Vagina (tissue), 2 donors: ENCODE measurements around the gene BRIP1. TPM values are rescaled to one million over a fixed set of nuclear protein-coding genes. Genes with fewer than 3 reads are reported as not detected.

ENCODE experiments used
- DNase-seq, 2 donors: peaks; one replicate each; pipeline ENCODE4 v3.0.0-alpha.2; 2017; ENCODE audit errors: extremely low spot score in 2 of 2
- H3K27ac ChIP-seq: fragments of 200-600 bp; sonication (generic); one replicate; pipeline ENCODE4 v1.5.1; 2019
- H3K27me3 ChIP-seq: fragments of 200-600 bp; sonication (generic); one replicate; pipeline ENCODE4 v1.5.1; 2019
- H3K36me3 ChIP-seq, 2 donors: fragments of 200-600 bp; sonication (generic); one replicate each; pipeline ENCODE4 v1.5.1; 2017 to 2019
- H3K4me1 ChIP-seq: fragments of 200-600 bp; sonication (generic); one replicate; pipeline ENCODE4 v1.5.1; 2019
- H3K4me3 ChIP-seq, 2 donors: fragments of 200-600 bp; sonication (generic); 1 replicate in 1 of 2; 2 replicates in 1 of 2; pipeline ENCODE4 v1.5.1; 2016 to 2019
- H3K9me3 ChIP-seq: fragments of 200-600 bp; sonication (generic); one replicate; pipeline ENCODE4 v1.5.1; 2019
- POLR2A ChIP-seq, 2 donors: fragments of 450-650 bp; IDR thresholded peaks; one replicate each; pipeline ENCODE4 v1.6.1; 2017; ENCODE audit warnings: antibody characterized with exemption in 2 of 2, mild to moderate bottlenecking in 2 of 2, moderate library complexity in 2 of 2
- POLR2AphosphoS5 ChIP-seq, 2 donors: sonication (generic); formaldehyde crosslinking; IDR thresholded peaks; one replicate each; pipeline ENCODE4 v1.9.0; 2017; ENCODE audit warnings: antibody characterized with exemption in 2 of 2, mild to moderate bottlenecking in 2 of 2, low read depth in 1 of 2; ENCODE audit not compliant: insufficient read depth in 1 of 2
- intact Hi-C: fragments of 100-400 bp; cut with DNase I; formaldehyde crosslinking; loops from one replicate; pipeline ENCODE4 v1.15.1; 2023
- total RNA-seq: library from RNA; depleted of rRNA; stranded (reverse); fragments of >200 nt; gene quantifications from one replicate; pipeline ENCODE4 v1.2.3, GENCODE V29; 2016
- TF ChIP-seq, protein P1 (sequence below), 3 experiments: fragments of 450-650 bp in 2 of 3; fragments of 200-600 bp in 1 of 3; sonication (generic) in 1 of 3; IDR thresholded peaks; one replicate each; pipeline ENCODE4 v1.5.1; 2017 to 2019; ENCODE audit warnings: antibody characterized with exemption in 3 of 3, mild to moderate bottlenecking in 2 of 3, moderate library complexity in 2 of 3

BRIP1 gene
- total RNA-seq, 1 donor from 2014 or later: 0.98 TPM

DNA sequence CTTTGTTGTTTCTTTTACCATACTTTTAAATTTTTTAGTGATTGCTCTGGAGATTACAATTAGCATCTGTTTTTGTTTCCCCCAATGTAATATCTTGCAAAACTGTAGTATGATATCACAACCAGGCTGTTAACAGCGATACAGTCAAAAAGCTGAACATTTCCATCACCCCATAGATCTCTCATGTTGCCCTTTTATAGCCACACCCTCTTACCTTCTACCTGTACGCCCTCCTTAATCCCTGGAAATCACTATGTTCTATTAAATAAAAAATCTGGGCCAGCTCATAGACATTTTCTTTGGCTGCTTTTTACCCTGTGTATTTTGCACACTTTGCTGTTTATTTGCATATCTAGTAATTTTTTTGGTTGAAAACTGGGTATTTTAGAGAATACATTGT, 205.1 kb downstream of the BRIP1 start:
- H3K9me3 ChIP-seq: no peaks in the 10 kb centered on the region
- intact Hi-C loops: no loop called here
- H3K4me1 ChIP-seq: no peaks in the 10 kb centered on the region
- no peak for TF ChIP-seq POLR2AphosphoS5 (IDR thresholded peaks at IDR 0.05; ENCODE audit: insufficient read depth in 1 of 2, low read depth in 1 of 2)
- no peak for TF ChIP-seq POLR2A (IDR thresholded peaks at IDR 0.05)
- TF ChIP-seq, protein P1, sequence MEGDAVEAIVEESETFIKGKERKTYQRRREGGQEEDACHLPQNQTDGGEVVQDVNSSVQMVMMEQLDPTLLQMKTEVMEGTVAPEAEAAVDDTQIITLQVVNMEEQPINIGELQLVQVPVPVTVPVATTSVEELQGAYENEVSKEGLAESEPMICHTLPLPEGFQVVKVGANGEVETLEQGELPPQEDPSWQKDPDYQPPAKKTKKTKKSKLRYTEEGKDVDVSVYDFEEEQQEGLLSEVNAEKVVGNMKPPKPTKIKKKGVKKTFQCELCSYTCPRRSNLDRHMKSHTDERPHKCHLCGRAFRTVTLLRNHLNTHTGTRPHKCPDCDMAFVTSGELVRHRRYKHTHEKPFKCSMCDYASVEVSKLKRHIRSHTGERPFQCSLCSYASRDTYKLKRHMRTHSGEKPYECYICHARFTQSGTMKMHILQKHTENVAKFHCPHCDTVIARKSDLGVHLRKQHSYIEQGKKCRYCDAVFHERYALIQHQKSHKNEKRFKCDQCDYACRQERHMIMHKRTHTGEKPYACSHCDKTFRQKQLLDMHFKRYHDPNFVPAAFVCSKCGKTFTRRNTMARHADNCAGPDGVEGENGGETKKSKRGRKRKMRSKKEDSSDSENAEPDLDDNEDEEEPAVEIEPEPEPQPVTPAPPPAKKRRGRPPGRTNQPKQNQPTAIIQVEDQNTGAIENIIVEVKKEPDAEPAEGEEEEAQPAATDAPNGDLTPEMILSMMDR (IDR thresholded peaks at IDR 0.05): no peak
- no peak overlapping the region for H3K4me3 ChIP-seq
- no peak overlapping the region for H3K27ac ChIP-seq
- no peaks in the 10 kb centered on the region for H3K27me3 ChIP-seq
- DNase-seq: no peak
- no peaks in the 10 kb centered on the region for H3K36me3 ChIP-seq

DNA sequence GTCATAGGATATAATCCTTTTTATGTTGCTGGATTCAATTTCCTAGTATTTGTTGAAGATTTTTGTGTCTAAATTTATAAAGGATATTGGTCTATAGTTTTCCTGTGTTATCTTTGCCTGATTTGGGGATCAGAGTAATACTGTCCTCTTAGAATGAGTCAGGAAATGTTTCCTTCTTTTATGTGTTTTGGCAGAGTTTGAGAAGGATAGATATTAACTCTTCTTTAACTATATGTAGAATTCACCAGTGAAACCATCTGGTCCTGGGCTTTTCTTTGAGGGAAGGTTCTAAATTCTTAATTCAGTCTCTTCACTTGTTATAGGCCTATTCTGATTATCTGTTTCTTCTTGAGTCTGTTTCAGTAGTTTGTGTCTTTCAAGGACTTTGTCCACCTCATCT, 206.0 kb downstream of the BRIP1 start:
- no peaks in the 10 kb centered on the region for H3K4me1 ChIP-seq
- TF ChIP-seq POLR2A (IDR thresholded peaks at IDR 0.05): no peak
- H3K36me3 ChIP-seq: no peaks in the 10 kb centered on the region
- H3K4me3 ChIP-seq: no peak overlapping the region
- H3K27me3 ChIP-seq: no peaks in the 10 kb centered on the region
- DNase-seq: no peak
- no peak overlapping the region for H3K27ac ChIP-seq
- H3K9me3 ChIP-seq: no peaks in the 10 kb centered on the region
- intact Hi-C loops: no loop called here

DNA sequence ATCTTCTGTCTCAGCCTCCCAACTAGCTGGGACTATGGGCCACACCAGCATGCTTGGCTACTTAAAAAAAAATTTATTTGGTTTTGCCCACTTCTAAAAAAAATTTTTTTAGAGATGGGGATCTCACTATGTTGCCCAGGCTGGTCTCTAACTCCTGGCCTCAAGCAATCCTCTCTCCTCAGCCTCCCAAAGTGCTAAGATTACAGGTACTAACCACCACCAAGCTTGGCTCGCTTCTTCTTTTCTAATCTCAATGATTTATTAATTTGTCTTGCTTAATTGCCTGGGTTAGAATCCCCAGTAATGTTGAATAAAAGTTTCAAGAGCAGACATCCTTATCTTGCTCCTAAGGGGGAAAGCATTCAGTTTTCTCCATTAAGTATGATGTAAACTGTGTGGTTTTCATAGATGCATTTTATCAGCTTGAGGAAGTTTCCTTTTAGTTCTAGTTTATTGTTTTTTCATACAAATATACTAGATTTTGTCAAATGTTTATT, 206.6 kb downstream of the BRIP1 start:
- Histone ChIP-seq H3K27me3 (no peaks in the 10 kb centered on the region), H3K4me1 (no peaks in the 10 kb centered on the region), H3K27ac (no peak overlapping the region), H3K4me3 (no peak overlapping the region), H3K9me3 (no peaks in the 10 kb centered on the region), H3K36me3 (no peaks in the 10 kb centered on the region)
- TF ChIP-seq, protein P1 (IDR thresholded peaks at IDR 0.05): no peak
- TF ChIP-seq POLR2AphosphoS5 (IDR thresholded peaks at IDR 0.05; ENCODE audit: insufficient read depth in 1 of 2, low read depth in 1 of 2) (no peak), POLR2A (IDR thresholded peaks at IDR 0.05) (no peak)
- DNase-seq: no peak
- intact Hi-C loops: no loop called here

DNA sequence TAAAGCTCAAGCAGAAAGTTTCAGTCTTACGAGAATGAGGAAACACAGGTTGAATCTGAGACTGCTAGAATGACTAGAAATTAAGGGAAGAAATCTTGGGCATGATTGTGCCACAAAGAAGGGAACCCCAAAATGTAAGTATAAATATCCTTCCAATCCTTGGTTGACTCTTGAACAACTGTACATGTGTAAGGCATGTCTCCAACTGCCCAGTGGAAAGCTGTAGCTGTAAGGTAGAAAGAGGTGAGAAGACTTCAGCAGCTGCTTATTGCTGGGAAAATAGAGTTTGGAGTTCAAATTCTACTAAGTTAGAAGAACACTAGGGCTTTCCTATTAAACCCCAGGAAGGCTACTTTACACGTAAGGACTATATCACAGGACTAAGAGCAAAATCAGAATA, 212.6 kb downstream of the BRIP1 start:
- intact Hi-C loops: no loop called here
- H3K36me3 ChIP-seq: no peaks in the 10 kb centered on the region

DNA sequence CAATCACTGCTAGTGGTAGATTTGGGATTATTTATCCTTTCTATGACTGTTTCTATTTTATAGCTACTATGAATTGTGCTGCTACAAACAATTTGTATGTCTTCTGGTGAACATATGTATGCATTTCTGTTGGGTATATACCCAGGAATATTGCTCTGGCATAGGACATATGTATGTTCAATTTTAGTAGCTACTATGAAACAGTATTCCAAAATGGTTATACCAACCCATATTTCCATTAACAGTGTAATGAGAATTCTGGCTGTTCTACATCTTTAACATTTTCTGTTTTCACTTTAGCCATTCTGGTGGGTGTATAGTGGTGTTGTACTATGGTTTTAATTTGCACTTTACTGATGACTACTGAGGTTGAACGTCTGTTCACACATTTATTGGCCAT, 214.7 kb downstream of the BRIP1 start:
- no peaks in the 10 kb centered on the region for H3K9me3 ChIP-seq
- no peak for DNase-seq
- no peak overlapping the region for H3K4me3 ChIP-seq
- intact Hi-C loops: no loop called here
- no peaks in the 10 kb centered on the region for H3K4me1 ChIP-seq
- H3K27ac ChIP-seq: no peak overlapping the region
- H3K27me3 ChIP-seq: no peaks in the 10 kb centered on the region
- H3K36me3 ChIP-seq: no peaks in the 10 kb centered on the region
- TF ChIP-seq POLR2AphosphoS5 (IDR thresholded peaks at IDR 0.05; ENCODE audit: insufficient read depth in 1 of 2, low read depth in 1 of 2): no peak
- TF ChIP-seq POLR2A (IDR thresholded peaks at IDR 0.05): no peak
- TF ChIP-seq, protein P1 (IDR thresholded peaks at IDR 0.05): no peak

More for the DNA sequence above, 212.6 kb downstream of the BRIP1 start:
- H3K9me3 ChIP-seq: no peaks in the 10 kb centered on the region
- no peak overlapping the region for H3K4me3 ChIP-seq
- H3K27me3 ChIP-seq: no peaks in the 10 kb centered on the region
- no peak overlapping the region for H3K27ac ChIP-seq
- H3K4me1 ChIP-seq: no peaks in the 10 kb centered on the region
- DNase-seq: no peak
- TF ChIP-seq, protein P1 (IDR thresholded peaks at IDR 0.05): no peak
- TF ChIP-seq POLR2A (IDR thresholded peaks at IDR 0.05): no peak

DNA sequence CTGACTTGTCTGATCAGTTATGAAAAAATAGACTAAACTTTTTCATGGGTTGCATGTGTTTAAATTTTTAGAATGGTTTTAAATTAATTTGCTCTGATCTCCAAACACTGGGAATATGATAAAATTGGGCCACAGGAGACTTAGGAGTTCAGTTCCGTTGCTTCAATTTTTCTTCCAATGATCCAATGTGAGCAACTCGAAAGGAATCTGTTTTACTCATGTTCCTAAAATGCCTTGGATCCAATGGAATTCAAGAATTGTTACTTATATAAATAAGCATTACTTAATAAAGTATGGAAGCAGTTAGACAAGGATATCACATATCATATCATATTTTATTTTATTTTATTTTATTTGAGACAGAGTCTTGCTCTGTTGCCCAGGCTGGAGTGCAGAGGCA, 216.3 kb downstream of the BRIP1 start:
- no peak for TF ChIP-seq POLR2AphosphoS5 (IDR thresholded peaks at IDR 0.05; ENCODE audit: insufficient read depth in 1 of 2, low read depth in 1 of 2)
- no peak for TF ChIP-seq POLR2A (IDR thresholded peaks at IDR 0.05)
- TF ChIP-seq, protein P1 (IDR thresholded peaks at IDR 0.05): no peak
- Histone ChIP-seq H3K4me1 (no peaks in the 10 kb centered on the region), H3K27ac (no peak overlapping the region), H3K4me3 (no peak overlapping the region), H3K27me3 (no peaks in the 10 kb centered on the region), H3K36me3 (no peaks in the 10 kb centered on the region), H3K9me3 (no peaks in the 10 kb centered on the region)
- DNase-seq: no peak
- intact Hi-C loops: no loop called here
